Adrenal gland (tissue), 12 donors: Measurements from ENCODE around the gene PLXNA4. TPM values are rescaled to one million over a fixed set of nuclear protein-coding genes. Genes with fewer than 3 reads are reported as not detected.

ENCODE experiments used
- DNase-seq, 7 donors: peaks; one replicate each; pipeline ENCODE4 v3.0.0-alpha.2; 2019 to 2020
- H3K27ac ChIP-seq, 5 donors: fragments of 200-600 bp; sonication (generic) in 4 of 5; 1 replicate in 3 of 5; 2 replicates in 2 of 5; pipeline versions ENCODE4 v1.5.1 to v1.8.0; 2016 to 2020; ENCODE audit warnings: mild to moderate bottlenecking in 1 of 5
- H3K27me3 ChIP-seq: fragments of 200-600 bp; 2 replicates; pipeline ENCODE4 v1.8.0; 2021
- H3K36me3 ChIP-seq, 2 donors: fragments of 200-600 bp; replicated peaks in 1 of 2; 1 replicate in 1 of 2; 2 replicates in 1 of 2; pipeline versions ENCODE4 v1.5.1 to v1.8.0; 2018 to 2022
- H3K4me1 ChIP-seq, 2 donors: fragments of 200-600 bp; replicated peaks in 1 of 2; 1 replicate in 1 of 2; 2 replicates in 1 of 2; pipeline versions ENCODE4 v1.5.1 to v1.8.0; 2018 to 2021
- H3K4me3 ChIP-seq, 4 donors: fragments of 200-600 bp; sonication (generic) in 3 of 4; one replicate each; pipeline ENCODE4 v1.5.1; 2016 to 2018
- H3K9me3 ChIP-seq, 3 donors: fragments of 200-600 bp; sonication (generic) in 1 of 3; replicated peaks in 1 of 3; 1 replicate in 2 of 3; 2 replicates in 1 of 3; pipeline versions ENCODE4 v1.5.1 to v1.8.0; 2016 to 2021
- CTCF ChIP-seq, 6 experiments: fragments of 450-650 bp in 4 of 6; fragments of 200-600 bp in 2 of 6; sonication (generic) in 1 of 6; IDR thresholded peaks; 1 replicate in 5 of 6; 2 replicates in 1 of 6; pipeline versions ENCODE4 v1.5.1 to v1.8.0; 2016 to 2021; ENCODE audit warnings: antibody characterized with exemption in 6 of 6, mild to moderate bottlenecking in 2 of 6, moderate library complexity in 1 of 6
- POLR2A ChIP-seq, 2 donors: fragments of 450-650 bp; IDR thresholded peaks; one replicate each; pipeline ENCODE4 v1.6.1; 2017; ENCODE audit warnings: antibody characterized with exemption in 2 of 2, mild to moderate bottlenecking in 2 of 2, moderate library complexity in 1 of 2
- WGBS, 4 donors: extraction: QIAGEN DNeasy Blood & Tissue Kit in 2 of 4; methylation state at CpG; one replicate each; pipeline versions ENCODE4 v1.1.5 to v1.1.7; 2013 to 2017; 5-methylcytosine and 5-hydroxymethylcytosine counted together
- intact Hi-C, 2 donors: fragments of 100-400 bp; cut with DNase I; formaldehyde crosslinking; loops; one replicate each; pipeline versions ENCODE4 v1.14.1 to v1.15.0; 2022 to 2023
- polyA plus RNA-seq, 3 donors: library from polyadenylated mRNA; stranded (reverse); fragments of 200-250 nt in 2 of 3; fragments of 350-450 nt in 1 of 3; fragmentation: Illumina TruSeq in 1 of 3; extraction: RNeasy Lipid Tissue Mini Kit (QIAGEN cat#74804) in 1 of 3; gene quantifications; one replicate each; pipeline ENCODE4 v1.2.3, GENCODE V29; 2013 to 2014
- total RNA-seq, 9 donors: library from RNA; depleted of rRNA in 4 of 9; stranded (reverse); fragments of >200 nt in 4 of 9; fragments of 120-200 nt in 1 of 9; fragmentation: NEBNext Ultra II Directional in 1 of 9; extraction: Animal tissue kit (Norgen Biotek cat#: 25700) in 1 of 9; gene quantifications; one replicate each; pipeline versions ENCODE4 v1.1.0 to v1.2.4, GENCODE V29; 2013 to 2023
- donor health status: healthy with polysubstance abuse.
- donor health status: Bipolar disorder and iron deficiency.
- donor health status: DM: yes; HTN: yes; CAD: no.
- donor health status: DM: no; HTN: no; CAD: no.
- donor health status: DM: no; HTN: no; CAD: no.
- donor health status: DM: yes; HTN: yes; CAD: no.

The PLXNA4 gene
- total and polyA plus RNA-seq, 12 donors = 0.99 to 10.7 (median 3.6) TPM

DNA sequence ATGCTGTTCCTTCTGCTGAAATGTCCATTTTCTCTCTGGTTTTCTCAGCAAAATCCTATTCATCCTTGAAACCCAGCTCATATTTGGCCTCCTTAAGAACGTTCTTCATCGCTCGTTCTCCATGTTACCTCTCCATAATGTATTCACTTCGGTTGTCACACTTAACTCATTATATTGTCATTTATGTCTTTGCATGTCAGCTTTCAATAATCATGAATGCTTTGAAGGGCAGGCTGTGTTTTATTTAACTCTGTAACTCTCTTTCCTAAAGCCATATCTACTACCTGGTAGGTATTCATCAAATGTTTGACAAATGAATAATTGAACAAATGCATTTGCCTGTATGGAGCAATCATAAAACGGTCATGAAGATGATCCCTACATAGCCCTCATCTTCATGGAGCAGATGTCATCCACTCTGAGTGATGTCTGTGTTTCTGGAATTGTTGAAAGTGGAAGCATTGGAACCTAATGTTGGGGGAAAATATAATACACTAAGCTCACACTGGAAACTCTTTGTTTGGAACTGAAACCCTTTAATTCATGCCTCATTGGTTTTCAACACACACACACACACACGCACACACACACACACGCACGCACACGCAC is 303.4 kb downstream of the PLXNA4 start:
- no peaks in the 10 kb centered on the region for H3K4me1 ChIP-seq
- H3K36me3 ChIP-seq = no peaks in the 10 kb centered on the region
- no peak for DNase-seq
- H3K27me3 ChIP-seq = no peaks in the 10 kb centered on the region
- H3K9me3 ChIP-seq = no peaks in the 10 kb centered on the region
- 76 to 82% (median 79%) methylated on average over 9 of the region's 9 CpGs for WGBS, 4 donors
- TF ChIP-seq CTCF (IDR thresholded peaks at IDR 0.05) = no peak
- no peak for TF ChIP-seq POLR2A (IDR thresholded peaks at IDR 0.05)
- intact Hi-C loops = no loop called here
- H3K4me3 ChIP-seq = no peak overlapping the region
- no peak overlapping the region for H3K27ac ChIP-seq

- WGBS, 4 donors = 18 to 30% (median 22%) methylated on average over 2 of the region's 2 CpGs
- Histone ChIP-seq H3K27me3 (no peaks in the 10 kb centered on the region), H3K36me3 (no peaks in the 10 kb centered on the region), H3K27ac (no peak overlapping the region), H3K9me3 (no peaks in the 10 kb centered on the region), H3K4me3 (no peak overlapping the region), H3K4me1 (no peaks in the 10 kb centered on the region)
- intact Hi-C loops = no loop called here
- TF ChIP-seq CTCF (IDR thresholded peaks at IDR 0.05) (no peak), POLR2A (IDR thresholded peaks at IDR 0.05) (no peak)
- DNase-seq = no peak
Observed at GRCh38 chr7:132270517-132270916, 305.8 kb downstream of the PLXNA4 start.

- intact Hi-C loops = no loop called here
- H3K27ac ChIP-seq = no peak overlapping the region
- TF ChIP-seq CTCF (IDR thresholded peaks at IDR 0.05) (no peak), POLR2A (IDR thresholded peaks at IDR 0.05) (no peak)
- H3K4me1 ChIP-seq = no peaks in the 10 kb centered on the region
- no peak overlapping the region for H3K4me3 ChIP-seq
- no peaks in the 10 kb centered on the region for H3K36me3 ChIP-seq
- 48 to 64% (median 54%) methylated on average over 5 of the region's 5 CpGs for WGBS, 4 donors
- H3K9me3 ChIP-seq = no peaks in the 10 kb centered on the region
- no peaks in the 10 kb centered on the region for H3K27me3 ChIP-seq
- no peak for DNase-seq
Observed at GRCh38 chr7:132269718-132270117, 306.6 kb downstream of the PLXNA4 start.

GRCh38 chr7:132263151-132263550 is 313.1 kb downstream of the PLXNA4 start:
- WGBS, 4 donors = 57 to 91% (median 73%) methylated on average over 2 to 4 of the region's 4 CpGs
- Histone ChIP-seq H3K4me1 (no peaks in the 10 kb centered on the region), H3K27me3 (peaks cover 5% of the 10 kb centered on the region), H3K36me3 (no peaks in the 10 kb centered on the region), H3K27ac (no peak overlapping the region), H3K9me3 (no peaks in the 10 kb centered on the region), H3K4me3 (no peak overlapping the region)
- intact Hi-C loops = no loop called here
- no peak for DNase-seq
- TF ChIP-seq POLR2A (IDR thresholded peaks at IDR 0.05) = no peak
- TF ChIP-seq CTCF (IDR thresholded peaks at IDR 0.05) = no peak
